ENCODE results near the gene DCHS2. TPM values are rescaled to one million over a fixed set of nuclear protein-coding genes. Genes with fewer than 3 reads are reported as not detected.

DCHS2 gene
- total RNA-seq, 5 donors from 2014 or later (not counting 1 experiment from before 2014, with no cell fraction given) = 0.09 to 0.44 (median 0.13) TPM; not detected in 2

DNA sequence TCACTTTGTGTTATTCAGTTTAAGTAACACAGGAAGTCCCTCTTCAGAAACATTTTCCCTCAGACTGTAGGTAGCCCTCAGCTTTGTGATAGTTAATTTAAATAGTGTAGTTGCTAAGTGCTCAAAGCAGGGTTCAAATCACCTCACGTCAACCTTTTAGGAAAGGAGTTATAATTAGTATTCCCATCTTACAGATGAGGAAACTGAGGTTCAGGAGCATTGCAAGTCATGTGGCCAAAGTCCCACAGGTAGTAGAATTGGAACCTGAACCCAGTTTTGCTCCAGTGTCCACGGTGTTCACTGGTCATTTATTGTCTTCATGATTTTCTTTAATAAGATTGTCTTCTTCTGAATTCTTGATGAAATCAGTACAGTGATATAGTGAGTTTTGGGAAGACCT lies 4.3 kb upstream of the DCHS2 start:
- Mint-ChIP-seq H3K27ac (no peak overlapping the region), H3K4me1 (peaks cover 7 to 12% (median 12%) of the 10 kb centered on the region in 3 donors), H3K27me3 (peaks cover 42 to 52% of the 10 kb centered on the region in 2 donors), H3K9me3 (no peaks in the 10 kb centered on the region), H3K36me3 (no peaks in the 10 kb centered on the region), H3K4me3 (no peak overlapping the region)
- ChIA-PET CTCF (interaction anchor here in 1 of 2 donors (0.6 to 0.7 kb wide), 2 partner anchors 12 to 635 kb away, joined by 3 read pairs; no protein-coding TSS in a partner anchor), POLR2A (interaction anchor here in 1 of 2 donors (0.7 kb wide), 1 partner anchor 118 kb away, joined by 3 read pairs; no protein-coding TSS in a partner anchor)
- DNase-seq (no peak), ATAC-seq (replicated peaks in 1 of 4) (no peak)
- peaks cover 12 to 18% of the 10 kb centered on the region in 2 experiments for H3K27me3 ChIP-seq (replicated peaks in 1 of 2; ENCODE audit: control insufficient read depth in 2 of 2, extremely low read depth in 1 of 2, insufficient read depth in 2 of 2, low read length in 1 of 2)
- no peak overlapping the region for H3K4me3 ChIP-seq (ENCODE audit: control insufficient read depth in 1 of 2, extremely low read depth in 1 of 2, low read length in 1 of 2)
- no peaks in the 10 kb centered on the region for H3K36me3 ChIP-seq (ENCODE audit: control insufficient read depth in 2 of 2, extremely low read depth in 1 of 2, insufficient read depth in 1 of 2, low read length in 1 of 2)
- no peak overlapping the region for H3K27ac ChIP-seq (ENCODE audit: low read length)
- WGBS (ENCODE audit: insufficient coverage) = 88% methylated on average over 1 of the region's 2 CpGs
- no peaks in the 10 kb centered on the region for H3K9me3 ChIP-seq
- H3K4me1 ChIP-seq (ENCODE audit: control insufficient read depth in 1 of 2, extremely low read depth in 1 of 2, insufficient read depth in 2 of 2, low read length in 2 of 2) = peaks cover 0 to 15% of the 10 kb centered on the region in 2 experiments

DNA sequence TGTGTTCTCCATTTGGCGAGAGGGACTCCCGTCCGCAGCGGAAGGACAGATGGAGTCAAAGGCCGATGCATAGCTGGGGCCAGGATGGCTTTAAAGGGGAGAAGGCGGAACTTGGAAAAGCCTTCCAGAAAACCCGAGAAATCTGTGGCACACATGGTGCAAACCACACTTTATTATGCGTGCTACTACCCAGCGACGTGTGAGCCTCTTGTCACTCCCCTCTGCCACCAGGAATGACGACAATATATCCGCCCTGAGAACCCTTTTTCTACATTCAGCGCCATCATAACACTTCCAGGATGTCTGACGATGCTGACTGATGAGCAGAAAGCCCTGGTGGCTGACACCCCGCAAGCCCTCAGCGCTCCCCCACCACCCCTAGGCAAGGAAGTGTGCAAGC lies 689 bp upstream of the DCHS2 start:
- Mint-ChIP-seq H3K9me3 (no peaks in the 10 kb centered on the region), H3K4me3 (peak overlapping the region; percentile 50 to 77 (median 51))

GRCh38 chr4:154490583-154491340 lies 837 bp downstream of the DCHS2 start:
- ChIA-PET CTCF (no interaction called here), POLR2A (no interaction called here)
- ATAC-seq (replicated peaks in 1 of 4) (peak in 3 of 4 experiments; percentile 28 to 41 (median 29)), DNase-seq (no peak)
- peaks cover 4 to 20% of the 10 kb centered on the region in 2 experiments for H3K4me1 ChIP-seq (ENCODE audit: control insufficient read depth in 1 of 2, extremely low read depth in 1 of 2, insufficient read depth in 2 of 2, low read length in 2 of 2)
- peaks cover 11 to 40% of the 10 kb centered on the region in 2 experiments for H3K27me3 ChIP-seq (replicated peaks in 1 of 2; ENCODE audit: control insufficient read depth in 2 of 2, extremely low read depth in 1 of 2, insufficient read depth in 2 of 2, low read length in 1 of 2)
- Mint-ChIP-seq H3K27ac (no peak overlapping the region), H3K4me1 (peaks cover 12 to 19% (median 14%) of the 10 kb centered on the region in 3 donors), H3K4me3 (peak overlapping the region; percentile 65 to 77 (median 66)), H3K36me3 (no peaks in the 10 kb centered on the region), H3K9me3 (no peaks in the 10 kb centered on the region), H3K27me3 (peaks cover 49 to 73% of the 10 kb centered on the region in 2 donors)
- no peaks in the 10 kb centered on the region for H3K9me3 ChIP-seq
- peak overlapping the region in 1 of 2 donors; percentile 80 for H3K4me3 ChIP-seq (ENCODE audit: control insufficient read depth in 1 of 2, extremely low read depth in 1 of 2, low read length in 1 of 2)
- no peaks in the 10 kb centered on the region for H3K36me3 ChIP-seq (ENCODE audit: control insufficient read depth in 2 of 2, extremely low read depth in 1 of 2, insufficient read depth in 1 of 2, low read length in 1 of 2)
- 9% methylated on average over 76 of the region's 76 CpGs for WGBS (ENCODE audit: insufficient coverage)
- H3K27ac ChIP-seq (ENCODE audit: low read length) = no peak overlapping the region

More for the DNA sequence above, 689 bp upstream of the DCHS2 start:
- ChIA-PET CTCF (no interaction called here), POLR2A (no interaction called here)
- Histone ChIP-seq H3K9me3 (no peaks in the 10 kb centered on the region), H3K4me3 (ENCODE audit: control insufficient read depth in 1 of 2, extremely low read depth in 1 of 2, low read length in 1 of 2) (peak overlapping the region in 1 of 2 donors; percentile 49), H3K27me3 (replicated peaks in 1 of 2; ENCODE audit: control insufficient read depth in 2 of 2, extremely low read depth in 1 of 2, insufficient read depth in 2 of 2, low read length in 1 of 2) (peaks cover 12 to 39% of the 10 kb centered on the region in 2 experiments), H3K4me1 (ENCODE audit: control insufficient read depth in 1 of 2, extremely low read depth in 1 of 2, insufficient read depth in 2 of 2, low read length in 2 of 2) (peaks cover 0 to 20% of the 10 kb centered on the region in 2 experiments), H3K27ac (ENCODE audit: low read length) (no peak overlapping the region), H3K36me3 (ENCODE audit: control insufficient read depth in 2 of 2, extremely low read depth in 1 of 2, insufficient read depth in 1 of 2, low read length in 1 of 2) (no peaks in the 10 kb centered on the region)
- Mint-ChIP-seq H3K36me3 (no peaks in the 10 kb centered on the region), H3K27ac (no peak overlapping the region), H3K4me1 (peaks cover 12 to 19% (median 14%) of the 10 kb centered on the region in 3 donors), H3K27me3 (peaks cover 57 to 75% of the 10 kb centered on the region in 2 donors)
- peak in 1 of 4 experiments; percentile 50 for ATAC-seq (replicated peaks in 1 of 4)
- no peak for DNase-seq
- 9% methylated on average over 11 of the region's 16 CpGs for WGBS (ENCODE audit: insufficient coverage)

- no peaks in the 10 kb centered on the region for H3K9me3 Mint-ChIP-seq
- H3K36me3 Mint-ChIP-seq = no peaks in the 10 kb centered on the region
- POLR2A ChIA-PET = no interaction called here
- ATAC-seq (replicated peaks in 1 of 4) = no peak
- peaks cover 48 to 70% of the 10 kb centered on the region in 2 donors for H3K27me3 Mint-ChIP-seq
- DNase-seq = no peak
- Histone ChIP-seq H3K9me3 (no peaks in the 10 kb centered on the region), H3K4me1 (ENCODE audit: control insufficient read depth in 1 of 2, extremely low read depth in 1 of 2, insufficient read depth in 2 of 2, low read length in 2 of 2) (peaks cover 4 to 20% of the 10 kb centered on the region in 2 experiments), H3K27ac (ENCODE audit: low read length) (no peak overlapping the region), H3K4me3 (ENCODE audit: control insufficient read depth in 1 of 2, extremely low read depth in 1 of 2, low read length in 1 of 2) (peak overlapping the region in 1 of 2 donors; percentile 80), H3K36me3 (ENCODE audit: control insufficient read depth in 2 of 2, extremely low read depth in 1 of 2, insufficient read depth in 1 of 2, low read length in 1 of 2) (no peaks in the 10 kb centered on the region), H3K27me3 (replicated peaks in 1 of 2; ENCODE audit: control insufficient read depth in 2 of 2, extremely low read depth in 1 of 2, insufficient read depth in 2 of 2, low read length in 1 of 2) (peaks cover 10 to 40% of the 10 kb centered on the region in 2 experiments)
- CTCF ChIA-PET = no interaction called here
- H3K27ac Mint-ChIP-seq = no peak overlapping the region
- 7% methylated on average over 55 of the region's 55 CpGs for WGBS (ENCODE audit: insufficient coverage)
- H3K4me1 Mint-ChIP-seq = peaks cover 12 to 19% (median 14%) of the 10 kb centered on the region in 3 donors
- H3K4me3 Mint-ChIP-seq = peak overlapping the region in 2 of 3 donors; percentile 55 to 77
Observed at GRCh38 chr4:154490234-154490582, 1.4 kb downstream of the DCHS2 start.

DNA sequence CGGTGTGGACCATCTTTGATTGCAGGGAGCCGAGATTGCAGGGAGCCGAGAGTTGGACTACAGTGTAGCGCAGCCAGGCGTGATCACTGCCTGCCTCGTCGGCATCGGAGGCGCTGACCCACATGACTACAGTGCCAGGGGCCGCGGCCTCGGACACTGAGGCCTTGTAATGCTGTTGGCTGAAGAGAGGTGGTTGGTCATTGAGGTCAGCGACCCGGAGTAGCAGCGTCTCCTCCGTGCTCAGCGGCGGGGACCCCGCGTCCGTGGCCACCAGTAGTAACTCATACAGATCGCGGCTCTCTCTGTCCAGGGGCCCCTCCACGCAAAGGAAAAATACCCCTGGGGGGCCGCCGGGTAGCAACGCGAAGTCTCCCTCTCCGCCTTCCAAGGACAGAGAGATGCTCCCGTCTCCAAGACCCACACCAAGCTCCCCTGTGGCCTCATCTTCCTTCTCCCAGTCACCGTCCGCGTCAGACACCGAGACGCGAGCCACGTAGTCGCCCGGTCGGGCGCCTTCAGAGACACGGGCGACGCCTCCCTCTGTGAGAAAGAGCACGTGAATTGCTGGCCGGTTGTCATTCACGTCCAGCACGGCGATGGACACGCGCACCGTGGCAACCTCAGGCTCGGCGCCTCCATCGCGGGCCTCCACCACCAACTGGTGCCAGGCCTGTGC lies 1.9 kb downstream of the DCHS2 start:
- POLR2A ChIA-PET = no interaction called here
- H3K9me3 Mint-ChIP-seq = no peaks in the 10 kb centered on the region
- 44% methylated on average over 48 of the region's 56 CpGs for WGBS (ENCODE audit: insufficient coverage)

DNA sequence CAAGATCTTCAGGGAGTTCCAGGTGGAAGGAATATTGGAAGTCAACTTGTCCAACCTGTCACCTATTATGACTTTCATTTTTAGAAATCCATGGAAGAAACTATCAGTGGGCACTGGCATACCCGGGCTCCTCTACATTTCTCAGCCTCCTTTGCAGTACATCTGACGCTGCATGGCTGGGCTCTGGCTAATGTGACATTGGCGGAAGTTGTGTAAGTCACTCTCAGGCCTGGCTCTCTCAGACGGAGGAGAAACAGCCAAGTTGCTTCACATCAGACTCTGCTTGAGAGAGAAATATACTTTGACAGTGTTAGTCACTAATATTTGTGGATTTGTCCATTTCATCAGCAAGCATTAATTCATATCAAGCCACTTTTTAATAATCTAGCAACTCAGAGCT lies 4.5 kb downstream of the DCHS2 start:
- H3K27ac ChIP-seq (ENCODE audit: low read length) = no peak overlapping the region
- Mint-ChIP-seq H3K27ac (no peak overlapping the region), H3K4me1 (peaks cover 9 to 14% (median 12%) of the 10 kb centered on the region in 3 donors), H3K4me3 (no peak overlapping the region), H3K27me3 (peaks cover 26 to 48% of the 10 kb centered on the region in 2 donors), H3K36me3 (no peaks in the 10 kb centered on the region), H3K9me3 (no peaks in the 10 kb centered on the region)
- peaks cover 6 to 34% of the 10 kb centered on the region in 2 experiments for H3K27me3 ChIP-seq (replicated peaks in 1 of 2; ENCODE audit: control insufficient read depth in 2 of 2, extremely low read depth in 1 of 2, insufficient read depth in 2 of 2, low read length in 1 of 2)
- ChIA-PET POLR2A (no interaction called here), CTCF (no interaction called here)
- H3K4me3 ChIP-seq (ENCODE audit: control insufficient read depth in 1 of 2, extremely low read depth in 1 of 2, low read length in 1 of 2) = no peak overlapping the region
- WGBS (ENCODE audit: insufficient coverage) = 92% methylated on average over 2 of the region's 4 CpGs
- H3K9me3 ChIP-seq = no peaks in the 10 kb centered on the region
- H3K36me3 ChIP-seq (ENCODE audit: control insufficient read depth in 2 of 2, extremely low read depth in 1 of 2, insufficient read depth in 1 of 2, low read length in 1 of 2) = no peaks in the 10 kb centered on the region
- peaks cover 4 to 18% of the 10 kb centered on the region in 2 experiments for H3K4me1 ChIP-seq (ENCODE audit: control insufficient read depth in 1 of 2, extremely low read depth in 1 of 2, insufficient read depth in 2 of 2, low read length in 2 of 2)
- ATAC-seq (replicated peaks in 1 of 4) = no peak
- no peak for DNase-seq

More for the DNA sequence above, 1.9 kb downstream of the DCHS2 start:
- H3K4me1 Mint-ChIP-seq = peaks cover 12 to 19% (median 14%) of the 10 kb centered on the region in 3 donors
- Histone ChIP-seq H3K9me3 (no peaks in the 10 kb centered on the region), H3K27me3 (replicated peaks in 1 of 2; ENCODE audit: control insufficient read depth in 2 of 2, extremely low read depth in 1 of 2, insufficient read depth in 2 of 2, low read length in 1 of 2) (peaks cover 10 to 40% of the 10 kb centered on the region in 2 experiments), H3K36me3 (ENCODE audit: control insufficient read depth in 2 of 2, extremely low read depth in 1 of 2, insufficient read depth in 1 of 2, low read length in 1 of 2) (no peaks in the 10 kb centered on the region), H3K27ac (ENCODE audit: low read length) (no peak overlapping the region), H3K4me1 (ENCODE audit: control insufficient read depth in 1 of 2, extremely low read depth in 1 of 2, insufficient read depth in 2 of 2, low read length in 2 of 2) (peaks cover 4 to 20% of the 10 kb centered on the region in 2 experiments), H3K4me3 (ENCODE audit: control insufficient read depth in 1 of 2, extremely low read depth in 1 of 2, low read length in 1 of 2) (no peak overlapping the region)
- no peaks in the 10 kb centered on the region for H3K36me3 Mint-ChIP-seq
- no peak for ATAC-seq (replicated peaks in 1 of 4)
- CTCF ChIA-PET = no interaction called here
- H3K27ac Mint-ChIP-seq = no peak overlapping the region
- peaks cover 48 to 69% of the 10 kb centered on the region in 2 donors for H3K27me3 Mint-ChIP-seq
- DNase-seq = no peak
- peak overlapping the region in 1 of 3 donors; percentile 11 for H3K4me3 Mint-ChIP-seq
